ENCODE measurements around the gene KIF26A.

KIF26A gene

GRCh38 chr14:104133496-104133895 is 4.9 kb upstream of the KIF26A start:
- DNase-seq: no peak

- DNase-seq: no peak
Measured at GRCh38 chr14:104134061-104134965, 4.1 kb upstream of the KIF26A start.

- DNase-seq: peak; percentile 15 to 42
Measured at GRCh38 chr14:104135121-104135903, 3.1 kb upstream of the KIF26A start.

GRCh38 chr14:104135904-104136471 is 2.4 kb upstream of the KIF26A start:
- DNase-seq: peak in 1 of 2 experiments; percentile 26

- DNase-seq: peak in 1 of 2 experiments; percentile 24
Measured at GRCh38 chr14:104136472-104137296, 1.7 kb upstream of the KIF26A start.

GRCh38 chr14:104137297-104138097 is 890 bp upstream of the KIF26A start:
- DNase-seq: peak in 1 of 2 experiments; percentile 51

- DNase-seq: no peak
Measured at GRCh38 chr14:104138718-104139459, 502 bp downstream of the KIF26A start.

- DNase-seq: no peak
Measured at GRCh38 chr14:104139460-104140212, 1.2 kb downstream of the KIF26A start.

- no peak for DNase-seq
Measured at GRCh38 chr14:104140213-104140462, 1.8 kb downstream of the KIF26A start.

- DNase-seq: no peak
Measured at GRCh38 chr14:104140463-104141331, 2.3 kb downstream of the KIF26A start.

GRCh38 chr14:104141621-104142091 is 3.3 kb downstream of the KIF26A start:
- no peak for DNase-seq

GRCh38 chr14:104142136-104142945 is 4.0 kb downstream of the KIF26A start:
- DNase-seq: no peak

- DNase-seq: no peak
Measured at GRCh38 chr14:104142946-104143470, 4.6 kb downstream of the KIF26A start.

- no peak for DNase-seq
Measured at GRCh38 chr14:104143521-104144452, 5.4 kb downstream of the KIF26A start.

- no peak for DNase-seq
Measured at GRCh38 chr14:104144453-104144790, 6.0 kb downstream of the KIF26A start.

- DNase-seq: no peak
Measured at GRCh38 chr14:104144911-104145825, 6.8 kb downstream of the KIF26A start.
